ENCODE data around the gene HPGD. TPM values are rescaled to one million over a fixed set of nuclear protein-coding genes. Genes with fewer than 3 reads are reported as not detected.

HPGD gene
- total RNA-seq, 1 donor from 2014 or later = 134 TPM

- no peaks in the 10 kb centered on the region for H3K27me3 ChIP-seq
- intact Hi-C loops (cut with DNase I) = no loop called here
- H3K4me3 ChIP-seq = no peak overlapping the region
- H3K27ac ChIP-seq = no peak overlapping the region
- H3K4me1 ChIP-seq = no peaks in the 10 kb centered on the region
- TF ChIP-seq CTCF (IDR thresholded peaks at IDR 0.05) (no peak), POLR2AphosphoS5 (IDR thresholded peaks at IDR 0.05; ENCODE audit: insufficient read depth in 1 of 2, low read depth in 1 of 2) (no peak), POLR2A (IDR thresholded peaks at IDR 0.05) (no peak)
- no peak for DNase-seq (ENCODE audit: extremely low spot score in 2 of 2)
- no peaks in the 10 kb centered on the region for H3K36me3 ChIP-seq
- H3K9me3 ChIP-seq = no peaks in the 10 kb centered on the region
Measured at GRCh38 chr4:174531486-174531885, 9.2 kb upstream of the HPGD start.

GRCh38 chr4:174528226-174528625 is 5.9 kb upstream of the HPGD start:
- no peak for DNase-seq (ENCODE audit: extremely low spot score in 2 of 2)
- TF ChIP-seq POLR2A (IDR thresholded peaks at IDR 0.05) = no peak
- TF ChIP-seq CTCF (IDR thresholded peaks at IDR 0.05) = no peak
- no peak for TF ChIP-seq POLR2AphosphoS5 (IDR thresholded peaks at IDR 0.05; ENCODE audit: insufficient read depth in 1 of 2, low read depth in 1 of 2)
- Histone ChIP-seq H3K9me3 (no peaks in the 10 kb centered on the region), H3K27ac (no peak overlapping the region), H3K4me3 (no peak overlapping the region), H3K4me1 (peaks cover 8% of the 10 kb centered on the region), H3K27me3 (no peaks in the 10 kb centered on the region), H3K36me3 (no peaks in the 10 kb centered on the region)
- intact Hi-C loops (cut with DNase I) = no loop called here

GRCh38 chr4:174526731-174527130 is 4.4 kb upstream of the HPGD start:
- DNase-seq (ENCODE audit: extremely low spot score in 2 of 2) = no peak
- no peak overlapping the region for H3K27ac ChIP-seq
- peaks cover 10% of the 10 kb centered on the region for H3K4me1 ChIP-seq
- no peaks in the 10 kb centered on the region for H3K27me3 ChIP-seq
- TF ChIP-seq CTCF (IDR thresholded peaks at IDR 0.05) = no peak
- TF ChIP-seq POLR2A (IDR thresholded peaks at IDR 0.05) = no peak
- TF ChIP-seq POLR2AphosphoS5 (IDR thresholded peaks at IDR 0.05; ENCODE audit: insufficient read depth in 1 of 2, low read depth in 1 of 2) = no peak
- no peaks in the 10 kb centered on the region for H3K9me3 ChIP-seq
- no peak overlapping the region for H3K4me3 ChIP-seq
- no peaks in the 10 kb centered on the region for H3K36me3 ChIP-seq
- intact Hi-C loops (cut with DNase I) = no loop called here

- DNase-seq (ENCODE audit: extremely low spot score in 2 of 2) = no peak
Measured at GRCh38 chr4:174524242-174524641, 2.0 kb upstream of the HPGD start.

GRCh38 chr4:174523025-174523693 is 871 bp upstream of the HPGD start:
- H3K27me3 ChIP-seq = no peaks in the 10 kb centered on the region
- DNase-seq (ENCODE audit: extremely low spot score in 2 of 2) = no peak
- no peaks in the 10 kb centered on the region for H3K36me3 ChIP-seq
- peak overlapping the region; percentile 59 for H3K27ac ChIP-seq
- intact Hi-C loops (cut with DNase I) = no loop called here
- peak overlapping the region; percentile 58 to 59 for H3K4me3 ChIP-seq
- peaks cover 18% of the 10 kb centered on the region for H3K4me1 ChIP-seq
- no peak for TF ChIP-seq CTCF (IDR thresholded peaks at IDR 0.05)
- TF ChIP-seq POLR2AphosphoS5 (IDR thresholded peaks at IDR 0.05; ENCODE audit: insufficient read depth in 1 of 2, low read depth in 1 of 2) = no peak
- TF ChIP-seq POLR2A (IDR thresholded peaks at IDR 0.05) = no peak
- H3K9me3 ChIP-seq = no peaks in the 10 kb centered on the region

More at GRCh38 chr4:174524242-174524641, 2.0 kb upstream of the HPGD start:
- peak in 1 of 2 donors; percentile 49 for TF ChIP-seq POLR2AphosphoS5 (IDR thresholded peaks at IDR 0.05; ENCODE audit: insufficient read depth in 1 of 2, low read depth in 1 of 2)
- TF ChIP-seq POLR2A (IDR thresholded peaks at IDR 0.05) = no peak
- no peaks in the 10 kb centered on the region for H3K27me3 ChIP-seq
- H3K4me3 ChIP-seq = peak overlapping the region in 1 of 2 donors; percentile 58
- H3K4me1 ChIP-seq = peaks cover 16% of the 10 kb centered on the region
- intact Hi-C loops (cut with DNase I) = no loop called here
- no peak overlapping the region for H3K27ac ChIP-seq
- no peaks in the 10 kb centered on the region for H3K9me3 ChIP-seq
- H3K36me3 ChIP-seq = no peaks in the 10 kb centered on the region
